ENCODE measurements around the gene PKD2L1. TPM values are rescaled to one million over a fixed set of nuclear protein-coding genes. Genes with fewer than 3 reads are reported as not detected.
A peak's percentile ranks its signal among the peaks of the same experiment; 100 is the strongest.
"Not testable (repeated sequence)": the region's sequence is repeated elsewhere in the genome, so short reads cannot be mapped to it uniquely, and the experiment has no call there.

PKD2L1 gene
- total and polyA plus RNA-seq, 2 donors, result 0.19 to 6.1 TPM

DNA sequence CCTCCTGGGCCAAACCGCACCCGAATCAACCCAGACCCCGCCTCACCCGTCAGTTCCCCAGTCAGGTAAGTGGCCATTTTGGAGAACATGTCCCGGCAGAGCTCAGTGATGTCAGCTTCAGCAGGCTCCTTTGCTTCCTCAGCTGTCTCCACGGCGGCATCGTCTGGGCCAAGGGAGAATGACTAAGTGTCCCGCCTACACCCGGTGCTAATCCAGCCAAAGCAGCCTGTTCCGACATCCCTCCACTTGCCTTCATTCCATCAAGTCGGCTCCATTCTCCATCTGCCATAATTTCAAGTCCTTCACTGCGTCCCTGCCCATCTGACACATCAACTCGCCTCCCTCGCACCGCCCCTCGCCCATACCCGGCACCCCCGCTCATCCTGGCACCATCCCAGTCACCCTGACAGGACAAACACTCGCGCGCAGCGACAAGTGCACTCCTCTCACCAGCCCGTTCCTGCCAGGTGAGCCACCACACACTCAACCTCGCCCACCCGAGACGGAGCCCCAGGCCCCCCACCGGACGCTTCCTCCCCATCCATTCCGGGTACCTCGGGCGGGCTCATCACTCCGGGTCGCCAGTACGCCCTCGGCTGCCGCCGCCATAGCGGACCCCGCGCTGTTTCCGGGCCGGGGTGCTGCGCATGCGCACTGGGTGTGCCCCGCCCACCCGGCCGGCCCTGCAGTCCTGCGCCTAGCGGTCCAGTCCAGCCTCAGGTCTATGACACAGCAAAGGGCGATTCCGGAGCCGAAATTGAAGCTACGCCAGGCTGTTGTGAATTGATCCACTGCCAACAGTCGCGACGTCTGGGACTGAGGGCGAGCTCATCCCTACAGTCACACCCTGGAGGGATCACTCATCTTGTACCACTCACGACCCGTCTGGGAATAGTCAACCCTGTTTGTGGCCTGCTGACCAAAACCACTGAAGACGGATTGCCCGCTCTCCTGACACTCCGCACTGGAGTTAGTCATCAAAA, 43.7 kb downstream of the PKD2L1 start, which contains the start of gene BLOC1S2:
Gene BLOC1S2 (minus strand): TSS at position 630 of the 983 bp plus-strand sequence. CDS start 21 bp downstream, at position 609.
- peak in 8 of 9 donors; percentile 44 to 86 (median 73) for DNase-seq (ENCODE audit: low read depth in 6 of 9, low spot score in 9 of 9)
- no peaks in the 10 kb centered on the region for H3K27me3 ChIP-seq (ENCODE audit: control insufficient read depth in 2 of 2, insufficient read depth in 1 of 2, low read length in 1 of 2)
- 4% methylated on average over 63 of the region's 63 CpGs for WGBS
- H3K9me3 ChIP-seq (ENCODE audit: control insufficient read depth in 2 of 2, insufficient read depth in 1 of 2, low read length in 1 of 2), result peaks cover 0 to 1% of the 10 kb centered on the region in 2 donors
- peaks cover 7 to 14% of the 10 kb centered on the region in 2 donors for H3K4me1 ChIP-seq (ENCODE audit: control insufficient read depth in 2 of 2, insufficient read depth in 2 of 2, low read length in 2 of 2)
- peaks cover 0 to 7% of the 10 kb centered on the region in 2 donors for H3K36me3 ChIP-seq (ENCODE audit: control insufficient read depth in 2 of 2, insufficient read depth in 2 of 2, low read length in 1 of 2)
- peak within 1 kb of the TSS; percentile 78 to 97 for H3K27ac ChIP-seq (ENCODE audit: low read depth in 1 of 2, low read length in 1 of 2)
- H3K4me3 ChIP-seq (ENCODE audit: low read length in 2 of 2), result peak within 1 kb of the TSS; percentile 80 to 87

DNA sequence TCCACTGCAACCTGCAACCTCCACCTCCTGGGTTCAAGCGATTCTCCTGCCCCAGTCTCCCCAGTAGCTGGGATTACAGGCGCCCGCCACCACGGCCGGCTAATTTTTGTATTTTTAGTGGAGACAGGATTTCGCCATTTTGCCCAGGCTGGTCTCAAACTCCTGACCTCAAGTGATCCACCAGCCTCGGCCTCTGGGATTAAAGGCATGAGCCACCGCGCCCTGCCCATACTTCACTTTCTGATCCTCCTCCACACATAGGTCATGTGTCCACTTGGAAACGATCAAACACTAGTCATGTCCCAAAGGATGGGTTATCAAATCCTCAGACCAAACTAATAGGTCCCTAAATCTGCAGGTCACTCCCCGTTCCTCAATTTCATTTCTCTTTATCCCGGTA, 44.7 kb downstream of the PKD2L1 start:
- peaks cover 7 to 14% of the 10 kb centered on the region in 2 donors for H3K4me1 ChIP-seq (ENCODE audit: control insufficient read depth in 2 of 2, insufficient read depth in 2 of 2, low read length in 2 of 2)
- not testable (repeated sequence) for DNase-seq (ENCODE audit: low read depth in 6 of 9, low spot score in 9 of 9)

DNA sequence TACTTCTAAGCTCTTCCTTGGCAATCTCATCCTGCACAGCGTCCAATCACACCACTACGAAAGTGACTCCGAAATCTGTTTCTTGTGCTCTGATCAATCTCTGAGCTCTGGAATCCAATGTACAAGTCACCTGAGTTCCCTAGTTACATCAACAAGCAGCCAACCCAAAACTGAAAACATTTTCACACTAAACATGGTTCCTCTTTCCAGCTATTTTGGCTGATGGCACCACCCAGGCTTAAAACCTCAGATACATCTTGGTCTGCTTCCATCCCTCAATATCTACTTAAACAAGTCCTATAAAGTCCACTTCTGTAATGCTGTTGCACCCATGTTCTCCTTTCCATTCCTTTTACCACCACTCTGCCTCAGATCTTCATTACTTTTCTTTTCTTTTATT, 47.1 kb downstream of the PKD2L1 start:
- peaks cover 11 to 25% of the 10 kb centered on the region in 2 donors for H3K36me3 ChIP-seq (ENCODE audit: control insufficient read depth in 2 of 2, insufficient read depth in 2 of 2, low read length in 1 of 2)
- WGBS, result 97% methylated on average over 3 of the region's 3 CpGs

More for the DNA sequence above, 44.7 kb downstream of the PKD2L1 start:
- not testable (repeated sequence) for H3K27me3 ChIP-seq (ENCODE audit: control insufficient read depth in 2 of 2, insufficient read depth in 1 of 2, low read length in 1 of 2); H3K27ac ChIP-seq (ENCODE audit: low read depth in 1 of 2, low read length in 1 of 2); H3K9me3 ChIP-seq (ENCODE audit: control insufficient read depth in 2 of 2, insufficient read depth in 1 of 2, low read length in 1 of 2)
- H3K4me3 ChIP-seq (ENCODE audit: low read length in 2 of 2), result peak overlapping the region in 1 of 2 donors; percentile 80
- H3K36me3 ChIP-seq (ENCODE audit: control insufficient read depth in 2 of 2, insufficient read depth in 2 of 2, low read length in 1 of 2), result peaks cover 0 to 13% of the 10 kb centered on the region in 2 donors
- 96% methylated on average over 12 of the region's 12 CpGs for WGBS

DNA sequence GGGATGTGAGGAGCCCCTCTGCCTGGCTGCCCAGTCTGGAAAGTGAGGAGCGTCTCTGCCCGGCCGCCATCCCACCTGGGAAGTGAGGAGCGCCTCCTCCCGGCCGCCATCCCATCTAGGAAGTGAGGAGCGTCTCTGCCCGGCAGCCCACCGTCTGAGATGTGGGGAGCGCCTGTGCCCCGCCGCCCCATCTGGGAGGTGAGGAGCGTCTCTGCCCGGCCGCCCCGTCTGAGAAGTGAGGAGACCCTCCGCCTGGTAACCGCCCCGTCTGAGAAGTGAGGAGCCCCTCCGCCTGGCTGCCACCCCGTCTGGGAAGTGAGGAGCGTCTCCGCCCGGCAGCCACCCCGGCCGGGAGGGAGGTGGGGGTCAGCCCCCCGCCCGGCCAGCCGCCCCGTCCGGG, 53.1 kb downstream of the PKD2L1 start:
- not testable (repeated sequence) for H3K4me3 ChIP-seq (ENCODE audit: low read length in 2 of 2); H3K4me1 ChIP-seq (ENCODE audit: control insufficient read depth in 2 of 2, insufficient read depth in 2 of 2, low read length in 2 of 2); H3K27ac ChIP-seq (ENCODE audit: low read depth in 1 of 2, low read length in 1 of 2); DNase-seq (ENCODE audit: low read depth in 6 of 9, low spot score in 9 of 9); H3K9me3 ChIP-seq (ENCODE audit: control insufficient read depth in 2 of 2, insufficient read depth in 1 of 2, low read length in 1 of 2); H3K27me3 ChIP-seq (ENCODE audit: control insufficient read depth in 2 of 2, insufficient read depth in 1 of 2, low read length in 1 of 2)
- H3K36me3 ChIP-seq (ENCODE audit: control insufficient read depth in 2 of 2, insufficient read depth in 2 of 2, low read length in 1 of 2), result peaks cover 15 to 25% of the 10 kb centered on the region in 2 donors
- 89% methylated on average over 21 of the region's 31 CpGs for whole genome bisulfite sequencing

More for the DNA sequence above, 47.1 kb downstream of the PKD2L1 start:
- peaks cover 0 to 1% of the 10 kb centered on the region in 2 donors for H3K9me3 ChIP-seq (ENCODE audit: control insufficient read depth in 2 of 2, insufficient read depth in 1 of 2, low read length in 1 of 2)
- no peak for DNase-seq (ENCODE audit: low read depth in 6 of 9, low spot score in 9 of 9)
- no peaks in the 10 kb centered on the region for H3K27me3 ChIP-seq (ENCODE audit: control insufficient read depth in 2 of 2, insufficient read depth in 1 of 2, low read length in 1 of 2)
- no peak overlapping the region for H3K27ac ChIP-seq (ENCODE audit: low read depth in 1 of 2, low read length in 1 of 2)
- H3K4me3 ChIP-seq (ENCODE audit: low read length in 2 of 2), result no peak overlapping the region
- H3K4me1 ChIP-seq (ENCODE audit: control insufficient read depth in 2 of 2, insufficient read depth in 2 of 2, low read length in 2 of 2), result peaks cover 7 to 14% of the 10 kb centered on the region in 2 donors

DNA sequence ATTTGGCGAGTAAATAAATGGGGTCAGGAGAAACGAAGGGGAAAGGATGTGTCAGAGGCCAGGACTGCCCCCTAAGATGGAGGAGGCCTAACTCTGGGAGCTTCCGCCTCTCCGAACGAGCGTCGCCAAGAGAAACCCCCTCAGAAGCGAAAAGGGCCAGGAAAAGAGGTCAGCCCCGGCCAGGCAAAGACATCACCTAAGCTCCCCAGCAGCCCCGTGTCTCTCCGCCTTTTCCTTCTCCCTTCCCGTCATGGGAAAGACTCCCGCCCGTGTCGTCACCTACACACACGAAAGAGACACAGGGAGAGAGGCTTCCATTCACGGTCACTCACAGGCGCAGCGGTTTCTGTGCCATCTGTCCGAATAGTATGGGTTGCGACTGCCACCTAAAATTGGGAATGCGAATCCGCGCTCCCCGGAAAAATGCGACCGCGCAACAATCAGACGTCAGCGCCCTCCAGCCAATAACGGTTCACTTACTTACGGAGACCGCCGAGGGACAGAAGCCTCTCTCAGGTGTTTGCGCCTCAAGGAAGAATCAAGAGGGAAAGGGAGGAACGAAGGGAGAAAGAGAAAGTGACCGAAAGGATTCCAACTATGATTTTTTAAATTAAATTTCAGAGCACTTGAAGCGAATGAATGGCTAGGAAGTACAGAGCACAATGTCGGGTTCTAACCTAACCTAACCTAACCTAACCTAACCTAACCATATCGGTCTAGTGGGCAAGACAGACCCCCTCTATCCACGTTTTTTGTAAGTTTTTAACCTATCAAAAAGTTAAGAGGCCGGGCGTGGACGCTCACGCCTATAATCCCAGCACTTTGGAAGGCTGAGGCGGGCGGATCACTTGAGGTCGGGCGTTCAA, 62.6 kb downstream of the PKD2L1 start, which contains the start of gene CWF19L1:
Gene CWF19L1 (minus strand): TSS at position 400 of the 866 bp plus-strand sequence. CDS start 45 bp downstream, at position 355.
- Histone ChIP-seq H3K36me3 (ENCODE audit: control insufficient read depth in 2 of 2, insufficient read depth in 2 of 2, low read length in 1 of 2) (peaks cover 0 to 3% of the 10 kb centered on the region in 2 donors), H3K27me3 (ENCODE audit: control insufficient read depth in 2 of 2, insufficient read depth in 1 of 2, low read length in 1 of 2) (no peaks in the 10 kb centered on the region), H3K27ac (ENCODE audit: low read depth in 1 of 2, low read length in 1 of 2) (peak within 1 kb of the TSS; percentile 68 to 80), H3K4me3 (ENCODE audit: low read length in 2 of 2) (peak within 1 kb of the TSS; percentile 99 to 100), H3K4me1 (ENCODE audit: control insufficient read depth in 2 of 2, insufficient read depth in 2 of 2, low read length in 2 of 2) (peaks cover 12 to 13% of the 10 kb centered on the region in 2 donors), H3K9me3 (ENCODE audit: control insufficient read depth in 2 of 2, insufficient read depth in 1 of 2, low read length in 1 of 2) (no peaks in the 10 kb centered on the region)
- peak; percentile 58 to 88 (median 76) for DNase-seq (ENCODE audit: low read depth in 6 of 9, low spot score in 9 of 9)
- 3% methylated on average over 49 of the region's 49 CpGs for WGBS

DNA sequence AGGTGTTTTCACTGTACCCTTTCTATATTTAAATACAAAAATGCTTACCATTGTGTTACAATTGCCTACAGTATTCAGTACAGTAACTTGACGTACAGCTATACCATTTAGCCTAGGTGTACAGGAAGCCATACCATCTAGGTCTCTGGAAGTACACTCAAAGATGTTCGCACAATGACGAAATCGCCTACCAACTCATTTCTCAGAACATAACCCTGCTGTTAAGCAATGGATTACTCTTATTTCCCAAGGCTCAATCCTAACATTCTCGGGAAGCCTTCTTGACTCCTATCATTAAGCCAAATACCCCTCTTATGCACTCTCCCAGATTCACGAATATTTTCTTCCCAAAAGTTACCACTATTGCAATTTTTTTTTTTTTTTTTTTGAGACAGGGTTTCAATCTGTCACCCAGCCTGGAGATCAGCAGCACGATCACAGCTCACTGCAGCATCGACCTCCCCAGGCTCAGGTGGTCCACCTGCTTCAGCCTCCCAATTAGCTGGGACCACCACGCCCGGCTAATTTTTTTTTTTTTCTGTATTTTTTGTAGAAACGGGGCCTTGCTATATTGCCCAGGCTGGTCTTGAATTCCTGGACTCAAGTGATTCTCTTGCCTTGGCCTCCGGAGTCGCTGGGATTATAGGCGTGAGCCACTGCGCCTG, 64.1 kb downstream of the PKD2L1 start:
- Histone ChIP-seq H3K27ac (ENCODE audit: low read depth in 1 of 2, low read length in 1 of 2) (no peak overlapping the region), H3K4me3 (ENCODE audit: low read length in 2 of 2) (peak overlapping the region in 1 of 2 donors; percentile 100), H3K27me3 (ENCODE audit: control insufficient read depth in 2 of 2, insufficient read depth in 1 of 2, low read length in 1 of 2) (no peaks in the 10 kb centered on the region), H3K9me3 (ENCODE audit: control insufficient read depth in 2 of 2, insufficient read depth in 1 of 2, low read length in 1 of 2) (no peaks in the 10 kb centered on the region), H3K4me1 (ENCODE audit: control insufficient read depth in 2 of 2, insufficient read depth in 2 of 2, low read length in 2 of 2) (peaks cover 12 to 13% of the 10 kb centered on the region in 2 donors), H3K36me3 (ENCODE audit: control insufficient read depth in 2 of 2, insufficient read depth in 2 of 2, low read length in 1 of 2) (peaks cover 3 to 7% of the 10 kb centered on the region in 2 donors)
- WGBS, result 97% methylated on average over 15 of the region's 15 CpGs
- no peak for DNase-seq (ENCODE audit: low read depth in 6 of 9, low spot score in 9 of 9)

DNA sequence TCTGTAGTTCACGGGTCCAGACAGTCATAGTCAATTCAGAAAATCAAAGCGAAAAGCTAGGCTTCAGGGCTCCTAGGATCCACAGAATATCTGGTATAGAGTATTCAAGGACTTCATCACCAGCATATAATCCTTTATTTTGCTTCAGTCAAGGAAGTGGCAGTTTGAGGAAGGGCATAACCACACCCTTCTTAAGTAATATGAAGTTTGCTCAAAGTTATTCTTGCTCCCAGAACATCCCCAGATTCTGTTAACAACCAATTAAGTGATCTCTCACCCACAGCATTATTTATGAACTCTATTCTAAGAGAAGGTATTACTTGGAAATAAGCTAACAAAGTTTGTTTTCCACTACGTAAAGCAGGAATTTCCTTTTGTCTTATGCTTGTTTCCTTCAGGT, 75.8 kb downstream of the PKD2L1 start:
- Histone ChIP-seq H3K27ac (ENCODE audit: low read depth in 1 of 2, low read length in 1 of 2) (no peak overlapping the region), H3K36me3 (ENCODE audit: control insufficient read depth in 2 of 2, insufficient read depth in 2 of 2, low read length in 1 of 2) (peaks cover 49 to 70% of the 10 kb centered on the region in 2 donors), H3K9me3 (ENCODE audit: control insufficient read depth in 2 of 2, insufficient read depth in 1 of 2, low read length in 1 of 2) (no peaks in the 10 kb centered on the region), H3K27me3 (ENCODE audit: control insufficient read depth in 2 of 2, insufficient read depth in 1 of 2, low read length in 1 of 2) (no peaks in the 10 kb centered on the region), H3K4me3 (ENCODE audit: low read length in 2 of 2) (no peak overlapping the region), H3K4me1 (ENCODE audit: control insufficient read depth in 2 of 2, insufficient read depth in 2 of 2, low read length in 2 of 2) (no peaks in the 10 kb centered on the region)
- WGBS, result 99% methylated on average over 3 of the region's 3 CpGs
- no peak for DNase-seq (ENCODE audit: low read depth in 6 of 9, low spot score in 9 of 9)

DNA sequence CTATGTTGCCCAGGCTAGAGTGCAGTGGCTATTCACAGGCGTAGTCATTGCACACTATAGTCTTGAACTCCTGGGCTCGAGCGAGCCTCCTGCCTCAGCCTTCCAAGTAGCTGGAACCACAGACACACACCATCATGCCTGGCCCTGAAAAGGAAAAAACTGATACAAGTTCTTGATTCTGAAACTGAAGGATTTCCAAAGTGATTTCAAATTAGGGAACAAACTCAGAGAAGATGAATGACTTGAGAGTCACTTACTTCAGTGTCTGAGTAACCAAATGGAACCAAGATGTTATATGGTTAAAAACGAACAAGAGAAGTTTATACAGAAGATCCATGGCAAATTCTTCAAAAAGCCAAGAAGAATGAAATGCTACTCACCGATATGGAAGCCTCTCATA, 77.0 kb downstream of the PKD2L1 start:
- Histone ChIP-seq H3K9me3 (ENCODE audit: control insufficient read depth in 2 of 2, insufficient read depth in 1 of 2, low read length in 1 of 2) (no peaks in the 10 kb centered on the region), H3K36me3 (ENCODE audit: control insufficient read depth in 2 of 2, insufficient read depth in 2 of 2, low read length in 1 of 2) (peaks cover 54 to 73% of the 10 kb centered on the region in 2 donors), H3K4me1 (ENCODE audit: control insufficient read depth in 2 of 2, insufficient read depth in 2 of 2, low read length in 2 of 2) (no peaks in the 10 kb centered on the region), H3K4me3 (ENCODE audit: low read length in 2 of 2) (no peak overlapping the region), H3K27ac (ENCODE audit: low read depth in 1 of 2, low read length in 1 of 2) (no peak overlapping the region), H3K27me3 (ENCODE audit: control insufficient read depth in 2 of 2, insufficient read depth in 1 of 2, low read length in 1 of 2) (no peaks in the 10 kb centered on the region)
- DNase-seq (ENCODE audit: low read depth in 6 of 9, low spot score in 9 of 9), result no peak
- WGBS, result 98% methylated on average over 5 of the region's 5 CpGs
